Progenitor cell of endocrine pancreas (in vitro differentiated cells): Measurements from ENCODE around the gene IFI27L1. TPM values are rescaled to one million over a fixed set of nuclear protein-coding genes. Genes with fewer than 3 reads are reported as not detected.

ENCODE experiments used
- DNase-seq: peaks from one replicate; pipeline ENCODE4 v3.0.0; 2021; ENCODE audit warnings: low spot score; ENCODE audit not compliant: unreplicated experiment
- H3K27ac Mint-ChIP-seq: 2 replicates; pipeline ENCODE4 v1.8.0; 2021; ENCODE audit warnings: mild to moderate bottlenecking, moderate library complexity, mixed read lengths
- H3K27me3 Mint-ChIP-seq: 2 replicates; pipeline ENCODE4 v1.8.0; 2021; ENCODE audit warnings: mixed read lengths
- H3K36me3 Mint-ChIP-seq: 2 replicates; pipeline ENCODE4 v1.8.0; 2022; ENCODE audit warnings: mixed read lengths; ENCODE audit not compliant: insufficient read depth
- H3K4me1 Mint-ChIP-seq: 2 replicates; pipeline ENCODE4 v1.8.0; 2021; ENCODE audit warnings: low read depth, mixed read lengths
- H3K4me3 Mint-ChIP-seq: 2 replicates; pipeline ENCODE4 v1.8.0; 2021; ENCODE audit warnings: low read depth, mild to moderate bottlenecking, moderate library complexity, mixed read lengths
- H3K9me3 Mint-ChIP-seq: 2 replicates; pipeline ENCODE4 v1.8.0; 2021; ENCODE audit warnings: low read depth, mixed read lengths
- total RNA-seq: library from RNA; stranded (reverse); gene quantifications from 2 replicates; pipeline ENCODE4 v1.2.1, GENCODE V29; 2021
- TF ChIP-seq, protein P1 (sequence below): fragments of 200-600 bp; sonication (generic); IDR thresholded peaks from one replicate; pipeline ENCODE4 v1.5.0; 2021; ENCODE audit warnings: antibody characterized with exemption, mild to moderate bottlenecking; ENCODE audit not compliant: unreplicated experiment

IFI27L1 gene
- total RNA-seq, 1 donor from 2014 or later: 28.9 TPM

DNA sequence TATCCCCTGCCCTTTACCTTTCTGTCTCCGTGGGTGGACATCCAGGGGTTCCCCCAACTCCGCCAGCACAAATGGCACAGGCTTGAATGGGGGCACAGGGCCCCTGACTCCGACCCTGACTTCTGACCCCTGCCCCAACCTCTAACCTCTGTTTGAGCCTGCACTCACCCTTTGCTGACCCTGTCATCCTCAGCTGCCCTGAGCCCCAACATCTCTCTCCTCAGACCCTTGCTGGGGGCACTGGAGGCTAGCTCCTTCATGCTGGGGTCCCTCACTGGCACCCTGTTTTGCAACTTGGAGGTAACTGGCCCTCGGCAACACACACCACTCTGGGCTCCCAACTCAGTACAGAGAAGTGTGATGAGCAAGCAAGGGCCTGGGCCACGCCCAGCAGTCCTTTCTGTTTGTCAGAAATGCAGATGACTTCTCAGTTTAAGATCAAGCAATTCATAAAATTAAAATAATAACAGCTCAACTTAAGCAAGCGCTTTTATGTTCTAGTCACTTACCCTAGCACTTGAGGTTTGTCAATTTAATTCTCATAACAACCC lies 31.5 kb downstream of the IFI27L1 start:
- peak overlapping the region; percentile 76 for H3K27ac Mint-ChIP-seq

DNA sequence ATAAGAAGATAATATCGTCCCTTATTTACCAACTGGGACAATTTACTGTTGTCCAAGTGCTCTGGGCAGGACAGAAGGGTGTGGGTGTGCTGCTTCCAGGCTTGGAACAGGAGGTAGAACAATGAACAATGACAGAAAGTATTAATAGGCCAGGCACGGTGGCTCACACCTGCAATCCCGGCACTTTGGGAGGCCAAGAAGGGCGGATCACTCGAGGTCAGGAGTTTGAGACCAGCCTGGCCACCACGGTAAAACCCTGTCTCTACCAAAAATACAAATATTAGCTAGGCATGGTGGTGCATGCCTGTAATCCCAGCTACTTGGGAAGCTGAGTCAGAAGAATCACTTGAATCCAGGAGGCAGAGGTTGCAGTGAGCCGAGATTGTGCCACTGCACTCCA lies 32.0 kb downstream of the IFI27L1 start:
- TF ChIP-seq, protein P1, sequence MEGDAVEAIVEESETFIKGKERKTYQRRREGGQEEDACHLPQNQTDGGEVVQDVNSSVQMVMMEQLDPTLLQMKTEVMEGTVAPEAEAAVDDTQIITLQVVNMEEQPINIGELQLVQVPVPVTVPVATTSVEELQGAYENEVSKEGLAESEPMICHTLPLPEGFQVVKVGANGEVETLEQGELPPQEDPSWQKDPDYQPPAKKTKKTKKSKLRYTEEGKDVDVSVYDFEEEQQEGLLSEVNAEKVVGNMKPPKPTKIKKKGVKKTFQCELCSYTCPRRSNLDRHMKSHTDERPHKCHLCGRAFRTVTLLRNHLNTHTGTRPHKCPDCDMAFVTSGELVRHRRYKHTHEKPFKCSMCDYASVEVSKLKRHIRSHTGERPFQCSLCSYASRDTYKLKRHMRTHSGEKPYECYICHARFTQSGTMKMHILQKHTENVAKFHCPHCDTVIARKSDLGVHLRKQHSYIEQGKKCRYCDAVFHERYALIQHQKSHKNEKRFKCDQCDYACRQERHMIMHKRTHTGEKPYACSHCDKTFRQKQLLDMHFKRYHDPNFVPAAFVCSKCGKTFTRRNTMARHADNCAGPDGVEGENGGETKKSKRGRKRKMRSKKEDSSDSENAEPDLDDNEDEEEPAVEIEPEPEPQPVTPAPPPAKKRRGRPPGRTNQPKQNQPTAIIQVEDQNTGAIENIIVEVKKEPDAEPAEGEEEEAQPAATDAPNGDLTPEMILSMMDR: no peak
- H3K27ac Mint-ChIP-seq: no peak overlapping the region

More for the DNA sequence above, 31.5 kb downstream of the IFI27L1 start:
- H3K4me3 Mint-ChIP-seq: no peak overlapping the region
- H3K36me3 Mint-ChIP-seq: peaks cover 2% of the 10 kb centered on the region
- TF ChIP-seq, protein P1: no peak
- H3K9me3 Mint-ChIP-seq: no peaks in the 10 kb centered on the region
- peaks cover 18% of the 10 kb centered on the region for H3K27me3 Mint-ChIP-seq
- no peak for DNase-seq
- peaks cover 3% of the 10 kb centered on the region for H3K4me1 Mint-ChIP-seq

DNA sequence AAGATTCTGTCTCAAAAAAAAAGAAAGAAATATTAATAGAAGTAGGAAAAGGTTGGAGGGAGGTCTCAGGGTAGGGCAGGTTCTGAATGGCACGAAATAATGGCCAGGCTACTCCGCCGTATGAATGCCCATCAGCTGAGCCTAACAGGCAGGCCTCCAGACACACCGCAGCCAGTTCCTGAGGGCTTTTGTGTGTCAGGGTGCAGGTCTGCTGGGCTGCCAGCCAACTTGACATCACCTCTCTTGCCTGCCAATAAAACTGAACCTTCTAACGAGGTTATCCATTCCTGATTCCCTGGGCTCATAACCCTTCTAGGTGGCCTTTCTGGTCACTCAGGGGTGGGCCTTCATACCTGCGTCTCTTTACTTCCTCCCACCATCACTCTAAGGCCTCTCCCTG lies 32.4 kb downstream of the IFI27L1 start:
- no peak for DNase-seq
- H3K9me3 Mint-ChIP-seq: no peaks in the 10 kb centered on the region
- no peaks in the 10 kb centered on the region for H3K36me3 Mint-ChIP-seq
- peaks cover 2% of the 10 kb centered on the region for H3K4me1 Mint-ChIP-seq
- H3K27me3 Mint-ChIP-seq: peaks cover 20% of the 10 kb centered on the region
- TF ChIP-seq, protein P1: no peak
- H3K4me3 Mint-ChIP-seq: no peak overlapping the region
- no peak overlapping the region for H3K27ac Mint-ChIP-seq

More for the DNA sequence above, 32.0 kb downstream of the IFI27L1 start:
- Mint-ChIP-seq H3K4me3 (no peak overlapping the region), H3K9me3 (no peaks in the 10 kb centered on the region), H3K4me1 (peaks cover 3% of the 10 kb centered on the region), H3K36me3 (peaks cover under 1% of the 10 kb centered on the region), H3K27me3 (peaks cover 20% of the 10 kb centered on the region)
- no peak for DNase-seq

DNA sequence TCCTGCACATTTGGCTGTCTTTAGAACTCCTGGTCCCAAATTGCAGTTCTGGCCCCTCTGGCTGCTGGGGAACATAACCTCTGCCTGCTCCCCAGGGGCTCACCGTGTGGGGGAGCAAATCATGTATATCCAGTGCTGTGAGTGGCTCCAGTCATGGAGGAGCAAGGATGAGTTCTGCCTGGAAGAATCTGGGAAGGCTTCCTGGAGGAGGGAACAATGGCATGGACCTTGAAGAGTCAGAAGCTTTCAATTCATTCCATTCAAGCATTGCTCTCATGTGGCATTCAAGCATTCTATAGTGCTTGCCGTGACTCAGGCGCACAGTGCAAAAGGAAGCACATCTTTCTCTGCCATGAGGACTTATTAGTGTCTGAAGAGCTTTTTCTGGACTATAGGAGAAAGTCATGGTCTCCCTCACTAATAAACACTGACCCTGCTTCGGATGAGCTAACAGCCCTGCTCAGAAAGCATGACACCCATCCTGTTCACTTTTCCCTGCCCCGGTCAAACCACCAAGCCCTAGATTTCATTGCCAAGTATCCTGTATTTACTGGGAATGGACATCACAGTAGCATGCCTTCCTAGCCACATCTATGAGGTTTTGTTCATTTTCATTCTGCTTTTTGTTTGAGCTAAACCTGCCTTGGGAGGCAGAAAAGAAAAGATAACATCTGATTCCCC lies 32.9 kb downstream of the IFI27L1 start:
- TF ChIP-seq, protein P1: no peak
- Mint-ChIP-seq H3K27me3 (peaks cover 20% of the 10 kb centered on the region), H3K4me1 (no peaks in the 10 kb centered on the region), H3K27ac (no peak overlapping the region), H3K36me3 (no peaks in the 10 kb centered on the region), H3K9me3 (no peaks in the 10 kb centered on the region), H3K4me3 (no peak overlapping the region)
- no peak for DNase-seq

DNA sequence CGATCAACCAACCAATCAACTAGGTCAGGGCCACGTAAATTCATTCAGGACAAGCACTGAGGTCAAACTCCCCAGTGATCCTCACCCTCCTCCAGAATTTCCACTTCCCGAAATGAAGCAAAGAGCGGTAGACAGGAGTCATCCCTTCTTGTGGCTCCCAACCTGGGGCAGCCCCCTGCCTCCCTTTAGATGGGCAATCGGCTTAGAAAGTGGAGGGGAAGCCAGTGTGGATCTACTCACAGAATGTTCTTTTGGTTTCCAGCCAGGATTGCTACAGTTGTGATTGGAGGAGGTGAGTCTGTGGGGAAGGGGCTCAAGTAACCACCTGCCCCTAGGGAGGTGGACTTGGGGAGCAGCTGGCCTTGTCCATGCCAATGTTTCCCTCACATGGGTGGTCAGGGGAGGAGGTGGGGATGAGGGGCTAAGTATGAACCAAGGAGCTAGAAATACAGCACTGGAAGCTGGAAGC lies 33.5 kb downstream of the IFI27L1 start:
- Mint-ChIP-seq H3K27me3 (peaks cover 20% of the 10 kb centered on the region), H3K9me3 (no peaks in the 10 kb centered on the region), H3K4me1 (no peaks in the 10 kb centered on the region), H3K27ac (no peak overlapping the region), H3K36me3 (no peaks in the 10 kb centered on the region), H3K4me3 (no peak overlapping the region)
- no peak for DNase-seq
- TF ChIP-seq, protein P1: no peak
